Measurements from ENCODE around the gene BDNF.
"Not testable (repeated sequence)": the region's sequence is repeated elsewhere in the genome, so short reads cannot be mapped to it uniquely, and the experiment has no call there.

The BDNF gene

GRCh38 chr11:27700351-27701301 is at the start of gene BDNF:
Gene BDNF (minus strand): TSS chr11:27700455. CDS start chr11:27658564, 41,891 bp downstream.
- DNase-seq, result peak in 1 of 2 experiments; percentile 6

- no peak for DNase-seq
Observed at GRCh38 chr11:27740362-27741013, 40.2 kb upstream of the BDNF start.

- no peak for DNase-seq
Observed at GRCh38 chr11:27735281-27735680, 35.0 kb upstream of the BDNF start.

GRCh38 chr11:27731803-27732202 is 31.5 kb upstream of the BDNF start:
- not testable (repeated sequence) for DNase-seq

- DNase-seq, result no peak
Observed at GRCh38 chr11:27726981-27727380, 26.7 kb upstream of the BDNF start.

GRCh38 chr11:27723687-27724086 is 23.4 kb upstream of the BDNF start:
- no peak for DNase-seq

GRCh38 chr11:27722953-27723344 is 22.7 kb upstream of the BDNF start:
- no peak for DNase-seq

GRCh38 chr11:27722117-27722952 is 22.1 kb upstream of the BDNF start:
- DNase-seq, result peak in 1 of 2 experiments; percentile 27

GRCh38 chr11:27721264-27722116 is 21.2 kb upstream of the BDNF start:
- DNase-seq, result no peak

- DNase-seq, result peak; percentile 31 to 44
Observed at GRCh38 chr11:27720277-27720830, 20.1 kb upstream of the BDNF start.

GRCh38 chr11:27719546-27719925 is 19.3 kb upstream of the BDNF start:
- DNase-seq, result no peak

GRCh38 chr11:27718863-27719545 is 18.7 kb upstream of the BDNF start:
- DNase-seq, result peak; percentile 24 to 71

- peak; percentile 74 to 76 for DNase-seq
Observed at GRCh38 chr11:27718346-27718862, 18.1 kb upstream of the BDNF start.

- peak in 1 of 2 experiments; percentile 24 for DNase-seq
Observed at GRCh38 chr11:27717801-27718229, 17.6 kb upstream of the BDNF start.

GRCh38 chr11:27717377-27717776 is 17.1 kb upstream of the BDNF start:
- DNase-seq, result peak; percentile 14 to 20

- DNase-seq, result no peak
Observed at GRCh38 chr11:27716835-27717234, 16.6 kb upstream of the BDNF start.

- DNase-seq, result no peak
Observed at GRCh38 chr11:27716216-27716615, 16.0 kb upstream of the BDNF start.

- DNase-seq, result no peak
Observed at GRCh38 chr11:27711725-27712124, 11.5 kb upstream of the BDNF start.

GRCh38 chr11:27710536-27710935 is 10.3 kb upstream of the BDNF start:
- DNase-seq, result no peak

GRCh38 chr11:27707676-27708075 is 7.4 kb upstream of the BDNF start:
- no peak for DNase-seq

Data from NCI-H2081 (cell line).